NT2/D1 (cell line): Measurements from ENCODE around the gene KCNG1.

ENCODE experiments used
- YY1 ChIP-seq: IDR thresholded peaks from 2 replicates; pipeline ENCODE4 v1.6.1; 2011; ENCODE audit not compliant: insufficient read length, insufficient read depth
- ZNF274 ChIP-seq: IDR thresholded peaks from 2 replicates; pipeline ENCODE4 v1.6.1; 2011; ENCODE audit warnings: mild to moderate bottlenecking, low read depth, low read length

GRCh38 chr20:51028616-51029212 lies 5.8 kb upstream of the KCNG1 start:
- TF ChIP-seq YY1 (no peak), ZNF274 (no peak)
